HEK293T (cell line): ENCODE data around the gene GOLIM4.

Experiments used
- CTCF ChIA-PET: fragments of 350-600 bp; formaldehyde crosslinking; extraction: SDS; loops from one replicate; lab custom pipeline; 2021; ENCODE audit warnings: antibody characterized with exemption, inconsistent platforms; lab: Yijun Ruan, JAX
- POLR2A ChIA-PET: fragments of 350-600 bp; formaldehyde crosslinking; extraction: SDS; loops from one replicate; lab custom pipeline; 2020; ENCODE audit warnings: antibody characterized with exemption, inconsistent platforms; lab: Yijun Ruan, JAX
- DNase-seq: peaks from one replicate; pipeline ENCODE4 v3.0.0; 2012; ENCODE audit warnings: mixed read lengths; ENCODE audit errors: extremely low spot score
- ARNT ChIP-seq: fragments of 450-650 bp; IDR thresholded peaks from 2 replicates; pipeline ENCODE4 v1.6.1; 2017; ENCODE audit warnings: mild to moderate bottlenecking
- BHLHE40 ChIP-seq: fragments of 450-650 bp; IDR thresholded peaks from 2 replicates; pipeline ENCODE4 v1.6.1; 2016; ENCODE audit warnings: mild to moderate bottlenecking, moderate library complexity, borderline replicate concordance
- CTBP1 ChIP-seq: fragments of 450-650 bp; IDR thresholded peaks from 2 replicates; pipeline ENCODE4 v1.6.1; 2016; ENCODE audit warnings: borderline replicate concordance
- ELF4 ChIP-seq: fragments of 450-650 bp; IDR thresholded peaks from 2 replicates; pipeline ENCODE4 v1.6.1; 2017; ENCODE audit warnings: antibody characterized with exemption
- FOXA1 ChIP-seq: fragments of 450-650 bp; IDR thresholded peaks from 2 replicates; pipeline ENCODE4 v1.6.1; 2016; ENCODE audit warnings: mild to moderate bottlenecking
- FOXK2 ChIP-seq: fragments of 450-650 bp; IDR thresholded peaks from 2 replicates; pipeline ENCODE4 v1.6.1; 2016; ENCODE audit warnings: mild to moderate bottlenecking
- FOXM1 ChIP-seq: fragments of 450-650 bp; IDR thresholded peaks from 2 replicates; pipeline ENCODE4 v1.6.1; 2017; ENCODE audit warnings: mild to moderate bottlenecking, borderline replicate concordance
- HDGF ChIP-seq: fragments of 450-650 bp; IDR thresholded peaks from 2 replicates; pipeline ENCODE4 v1.6.1; 2017; ENCODE audit warnings: antibody characterized with exemption, borderline replicate concordance
- L3MBTL2 ChIP-seq: fragments of 450-650 bp; conservative IDR thresholded peaks from 2 replicates; pipeline ENCODE4 v1.6.1; 2016; ENCODE audit warnings: mild to moderate bottlenecking
- LEF1 ChIP-seq: fragments of 450-650 bp; IDR thresholded peaks from 2 replicates; pipeline ENCODE4 v1.6.1; 2017; ENCODE audit warnings: mild to moderate bottlenecking, borderline replicate concordance
- NFRKB ChIP-seq: fragments of 450-650 bp; IDR thresholded peaks from 2 replicates; pipeline ENCODE4 v1.6.1; 2016; ENCODE audit warnings: mild to moderate bottlenecking, moderate library complexity
- SP1 ChIP-seq: fragments of 450-650 bp; IDR thresholded peaks from 2 replicates; pipeline ENCODE4 v1.6.1; 2017
- SUZ12 ChIP-seq: fragments of 450-650 bp; IDR thresholded peaks from 2 replicates; pipeline ENCODE4 v1.6.1; 2016; ENCODE audit warnings: mild to moderate bottlenecking
- TARDBP ChIP-seq: fragments of 450-650 bp; IDR thresholded peaks from 2 replicates; pipeline ENCODE4 v1.6.1; 2016
- ZNF384 ChIP-seq: fragments of 450-650 bp; IDR thresholded peaks from 2 replicates; pipeline ENCODE4 v1.6.1; 2016
- TF ChIP-seq, protein P1 (sequence below): fragments of 450-650 bp; IDR thresholded peaks from 2 replicates; pipeline ENCODE4 v1.6.1; 2016

GOLIM4 gene

GRCh38 chr3:168117059-168117458 is 21.3 kb upstream of the GOLIM4 start:
- ChIA-PET CTCF (no interaction called here), POLR2A (no interaction called here)
- no peak for TF ChIP-seq FOXM1
- no peak for TF ChIP-seq NFRKB
- TF ChIP-seq FOXA1 = no peak
- TF ChIP-seq SP1 = no peak
- TF ChIP-seq TARDBP = no peak
- TF ChIP-seq SUZ12 = no peak
- no peak for TF ChIP-seq CTBP1
- TF ChIP-seq, protein P1, sequence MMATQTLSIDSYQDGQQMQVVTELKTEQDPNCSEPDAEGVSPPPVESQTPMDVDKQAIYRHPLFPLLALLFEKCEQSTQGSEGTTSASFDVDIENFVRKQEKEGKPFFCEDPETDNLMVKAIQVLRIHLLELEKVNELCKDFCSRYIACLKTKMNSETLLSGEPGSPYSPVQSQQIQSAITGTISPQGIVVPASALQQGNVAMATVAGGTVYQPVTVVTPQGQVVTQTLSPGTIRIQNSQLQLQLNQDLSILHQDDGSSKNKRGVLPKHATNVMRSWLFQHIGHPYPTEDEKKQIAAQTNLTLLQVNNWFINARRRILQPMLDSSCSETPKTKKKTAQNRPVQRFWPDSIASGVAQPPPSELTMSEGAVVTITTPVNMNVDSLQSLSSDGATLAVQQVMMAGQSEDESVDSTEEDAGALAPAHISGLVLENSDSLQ = no peak
- no peak for TF ChIP-seq FOXK2
- TF ChIP-seq L3MBTL2 = no peak
- no peak for TF ChIP-seq LEF1
- no peak for TF ChIP-seq BHLHE40
- TF ChIP-seq ARNT = no peak
- TF ChIP-seq ELF4 = no peak
- no peak for TF ChIP-seq HDGF
- no peak for DNase-seq

DNA sequence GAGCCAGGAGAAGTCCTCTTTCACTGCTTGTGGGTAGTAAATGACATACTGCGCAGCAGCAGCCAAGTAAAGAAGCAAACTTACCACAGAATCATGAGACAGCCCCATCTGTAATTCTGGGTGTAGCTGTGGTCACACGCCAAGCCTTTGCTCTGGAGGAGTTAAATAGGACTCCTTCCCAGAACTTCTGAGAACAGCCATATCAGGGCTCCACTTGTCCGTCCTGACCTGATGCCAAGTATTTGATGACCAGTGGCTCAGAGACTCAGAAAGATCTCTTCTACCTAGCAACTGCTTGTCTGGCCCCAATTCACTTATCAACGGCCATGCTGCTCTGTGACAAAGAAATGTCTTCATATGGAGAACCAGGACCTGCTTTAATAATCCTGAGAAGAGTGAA is 20.6 kb upstream of the GOLIM4 start:
- CTCF ChIA-PET = no interaction called here
- no peak for DNase-seq
- POLR2A ChIA-PET = no interaction called here
- TF ChIP-seq NFRKB = no peak
- no peak for TF ChIP-seq CTBP1
- TF ChIP-seq FOXA1 = no peak
- TF ChIP-seq SP1 = no peak
- no peak for TF ChIP-seq BHLHE40
- TF ChIP-seq ZNF384 = no peak
- no peak for TF ChIP-seq ARNT
- TF ChIP-seq, protein P1 = no peak
- TF ChIP-seq TARDBP = no peak
- no peak for TF ChIP-seq LEF1
- TF ChIP-seq HDGF = no peak
- TF ChIP-seq L3MBTL2 = no peak
- no peak for TF ChIP-seq FOXM1
- no peak for TF ChIP-seq SUZ12
- TF ChIP-seq FOXK2 = no peak

GRCh38 chr3:168113848-168114247 is 18.1 kb upstream of the GOLIM4 start:
- CTCF ChIA-PET = no interaction called here
- DNase-seq = no peak
- POLR2A ChIA-PET = no interaction called here
- TF ChIP-seq BHLHE40 = no peak
- TF ChIP-seq NFRKB = no peak
- no peak for TF ChIP-seq FOXM1
- no peak for TF ChIP-seq SUZ12
- TF ChIP-seq ZNF384 = no peak
- no peak for TF ChIP-seq ARNT
- no peak for TF ChIP-seq ELF4
- TF ChIP-seq FOXA1 = no peak
- no peak for TF ChIP-seq SP1
- no peak for TF ChIP-seq L3MBTL2
- no peak for TF ChIP-seq TARDBP

- POLR2A ChIA-PET = no interaction called here
- CTCF ChIA-PET = no interaction called here
- TF ChIP-seq FOXM1 (no peak), LEF1 (no peak), BHLHE40 (no peak), NFRKB (no peak), SUZ12 (no peak), HDGF (no peak), ZNF384 (no peak), TARDBP (no peak), FOXA1 (no peak), ARNT (no peak), CTBP1 (no peak), SP1 (no peak)
- TF ChIP-seq, protein P1 = no peak
- DNase-seq = no peak
These were observed 17.2 kb upstream of the GOLIM4 start for GRCh38 chr3:168112894-168113293.

DNA sequence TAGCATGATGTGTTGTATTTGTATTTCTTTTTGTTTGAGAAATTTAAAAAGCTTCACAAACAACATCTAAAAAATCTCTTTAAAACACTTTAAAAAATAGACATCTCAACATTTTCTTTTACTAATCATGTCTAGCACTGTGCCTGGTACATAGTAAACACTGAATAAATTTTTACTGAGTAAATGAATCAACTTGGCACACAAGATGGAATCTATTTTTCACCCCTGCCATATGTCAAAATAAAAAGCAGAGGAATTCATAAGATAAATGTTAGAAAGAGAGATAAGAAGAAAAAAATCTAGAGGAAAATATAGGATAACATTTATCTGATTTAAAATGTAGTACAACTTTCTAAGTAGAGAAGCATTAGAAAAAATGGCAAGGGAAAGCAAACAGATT is 8.6 kb upstream of the GOLIM4 start:
- no peak for DNase-seq
- ChIA-PET CTCF (no interaction called here), POLR2A (no interaction called here)
- TF ChIP-seq SUZ12 = no peak
- TF ChIP-seq LEF1 = no peak
- no peak for TF ChIP-seq ZNF384
- no peak for TF ChIP-seq BHLHE40
- TF ChIP-seq ARNT = no peak
- no peak for TF ChIP-seq ELF4
- TF ChIP-seq CTBP1 = no peak
- no peak for TF ChIP-seq L3MBTL2
- no peak for TF ChIP-seq HDGF
- no peak for TF ChIP-seq FOXM1
- TF ChIP-seq SP1 = no peak
- TF ChIP-seq NFRKB = no peak
- TF ChIP-seq FOXK2 = no peak
- TF ChIP-seq FOXA1 = no peak
- TF ChIP-seq TARDBP = no peak

GRCh38 chr3:168102735-168103410 is 7.1 kb upstream of the GOLIM4 start:
- no peak for DNase-seq
- TF ChIP-seq HDGF = no peak
- no peak for TF ChIP-seq L3MBTL2
- TF ChIP-seq FOXM1 = no peak
- TF ChIP-seq TARDBP = no peak
- no peak for TF ChIP-seq SP1
- no peak for TF ChIP-seq FOXK2
- no peak for TF ChIP-seq CTBP1
- TF ChIP-seq ZNF384 = no peak
- no peak for TF ChIP-seq ARNT
- TF ChIP-seq, protein P1 = no peak
- no peak for TF ChIP-seq BHLHE40
- TF ChIP-seq FOXA1 = no peak
- no peak for TF ChIP-seq ELF4
- TF ChIP-seq NFRKB = no peak
- TF ChIP-seq LEF1 = no peak
- no peak for TF ChIP-seq SUZ12
- ChIA-PET CTCF (no interaction called here), POLR2A (no interaction called here)
